ENCODE results near the gene UBTD1. TPM values are rescaled to one million over a fixed set of nuclear protein-coding genes. Genes with fewer than 3 reads are reported as not detected.
A peak's percentile ranks its signal among the peaks of the same experiment; 100 is the strongest.

Gene UBTD1
- total and polyA plus RNA-seq, 10 of the 15 experiments (the other 5 are each of a cell fraction or from before 2014, with no cell fraction given): 0.04 to 1.5 (median 1.2) TPM; not detected in 1

DNA sequence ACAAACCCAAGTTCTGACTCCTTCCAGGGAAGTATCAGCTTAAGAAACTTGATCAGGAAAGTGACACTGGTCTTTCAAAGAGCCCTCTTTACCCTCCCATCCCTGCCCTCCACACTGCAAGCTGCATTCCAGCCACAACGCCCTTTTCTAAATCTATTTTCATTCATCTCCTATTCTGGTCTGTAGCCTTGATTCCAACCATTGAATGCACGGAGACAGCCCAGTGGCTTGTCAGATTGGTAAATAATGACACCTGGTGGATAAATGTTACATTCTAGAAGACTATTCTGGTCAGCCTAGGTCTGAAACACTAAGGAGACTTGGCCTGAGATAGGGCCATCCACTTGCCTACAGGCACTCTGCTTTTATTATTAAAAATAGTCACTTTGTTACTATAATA is 113.7 kb downstream of the UBTD1 start (continued):
- TF ChIP-seq, protein P1, sequence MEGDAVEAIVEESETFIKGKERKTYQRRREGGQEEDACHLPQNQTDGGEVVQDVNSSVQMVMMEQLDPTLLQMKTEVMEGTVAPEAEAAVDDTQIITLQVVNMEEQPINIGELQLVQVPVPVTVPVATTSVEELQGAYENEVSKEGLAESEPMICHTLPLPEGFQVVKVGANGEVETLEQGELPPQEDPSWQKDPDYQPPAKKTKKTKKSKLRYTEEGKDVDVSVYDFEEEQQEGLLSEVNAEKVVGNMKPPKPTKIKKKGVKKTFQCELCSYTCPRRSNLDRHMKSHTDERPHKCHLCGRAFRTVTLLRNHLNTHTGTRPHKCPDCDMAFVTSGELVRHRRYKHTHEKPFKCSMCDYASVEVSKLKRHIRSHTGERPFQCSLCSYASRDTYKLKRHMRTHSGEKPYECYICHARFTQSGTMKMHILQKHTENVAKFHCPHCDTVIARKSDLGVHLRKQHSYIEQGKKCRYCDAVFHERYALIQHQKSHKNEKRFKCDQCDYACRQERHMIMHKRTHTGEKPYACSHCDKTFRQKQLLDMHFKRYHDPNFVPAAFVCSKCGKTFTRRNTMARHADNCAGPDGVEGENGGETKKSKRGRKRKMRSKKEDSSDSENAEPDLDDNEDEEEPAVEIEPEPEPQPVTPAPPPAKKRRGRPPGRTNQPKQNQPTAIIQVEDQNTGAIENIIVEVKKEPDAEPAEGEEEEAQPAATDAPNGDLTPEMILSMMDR (IDR thresholded peaks at IDR 0.05 in 2 of 3, conservative IDR thresholded peaks at IDR 0.05 in 1 of 3; ENCODE audit: control insufficient read depth in 2 of 3, extremely low read depth in 1 of 3, insufficient read depth in 1 of 3, low read depth in 3 of 3, low read length in 3 of 3): peak in 1 of 3 experiments; percentile 65; a peak in 3 of 6 replicates
- TF ChIP-seq MEF2A (IDR thresholded peaks at IDR 0.05; ENCODE audit: insufficient read depth, low read depth, low read length) (no peak), PML (IDR thresholded peaks at IDR 0.05; ENCODE audit: low read length) (no peak), NFIC (IDR thresholded peaks at IDR 0.05; ENCODE audit: low read depth, low read length) (no peak)

DNA sequence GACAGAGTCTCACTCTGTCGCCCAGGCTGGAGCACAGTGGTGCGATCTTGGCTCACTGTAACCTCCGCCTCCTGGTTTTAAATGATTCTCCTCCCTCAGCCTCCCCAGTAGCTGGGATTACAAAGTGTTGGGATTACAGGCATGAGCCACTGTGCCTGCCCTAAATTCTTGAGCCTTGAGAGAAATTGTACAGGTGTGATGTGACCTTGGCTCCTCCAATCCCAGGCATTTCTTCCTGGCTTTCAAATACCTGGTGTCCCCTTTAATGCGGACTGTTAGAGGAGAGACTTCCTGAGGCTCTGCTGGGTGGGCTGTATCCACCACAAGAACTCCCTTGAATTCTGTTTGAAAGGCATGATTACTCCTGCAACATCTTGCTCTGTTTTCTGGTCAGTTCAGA is 119.6 kb downstream of the UBTD1 start:
- H3K27me3 ChIP-seq (replicated peaks in 1 of 2; ENCODE audit: control insufficient read depth in 2 of 2, insufficient read depth in 2 of 2, low read length in 1 of 2): no peaks in the 10 kb centered on the region
- SMC1A ChIA-PET (ENCODE audit: uncharacterized antibody, unreplicated experiment): no interaction called here
- DNase-seq (ENCODE audit: low read depth, low spot score) (no peak), FAIRE-seq (no peak), ATAC-seq (no peak)
- no peak overlapping the region for H3K27ac ChIP-seq (ENCODE audit: control insufficient read depth, insufficient read depth)
- TF ChIP-seq IRF4 (IDR thresholded peaks at IDR 0.05; ENCODE audit: low read depth, low read length) (no peak), ZNF24 (IDR thresholded peaks at IDR 0.05) (no peak), MXI1 (IDR thresholded peaks at IDR 0.05; ENCODE audit: low read depth, low read length) (no peak), ETV6 (conservative IDR thresholded peaks at IDR 0.05 in 1 of 2, IDR thresholded peaks at IDR 0.05 in 1 of 2; ENCODE audit: borderline replicate concordance in 1 of 2, low read depth in 1 of 2) (no peak), KLF5 (IDR thresholded peaks at IDR 0.05; ENCODE audit: partially characterized antibody) (no peak), NFXL1 (IDR thresholded peaks at IDR 0.05; ENCODE audit: borderline replicate concordance) (no peak), MEF2A (IDR thresholded peaks at IDR 0.05; ENCODE audit: insufficient read depth, low read depth, low read length) (no peak)
- TF ChIP-seq, protein P2, sequence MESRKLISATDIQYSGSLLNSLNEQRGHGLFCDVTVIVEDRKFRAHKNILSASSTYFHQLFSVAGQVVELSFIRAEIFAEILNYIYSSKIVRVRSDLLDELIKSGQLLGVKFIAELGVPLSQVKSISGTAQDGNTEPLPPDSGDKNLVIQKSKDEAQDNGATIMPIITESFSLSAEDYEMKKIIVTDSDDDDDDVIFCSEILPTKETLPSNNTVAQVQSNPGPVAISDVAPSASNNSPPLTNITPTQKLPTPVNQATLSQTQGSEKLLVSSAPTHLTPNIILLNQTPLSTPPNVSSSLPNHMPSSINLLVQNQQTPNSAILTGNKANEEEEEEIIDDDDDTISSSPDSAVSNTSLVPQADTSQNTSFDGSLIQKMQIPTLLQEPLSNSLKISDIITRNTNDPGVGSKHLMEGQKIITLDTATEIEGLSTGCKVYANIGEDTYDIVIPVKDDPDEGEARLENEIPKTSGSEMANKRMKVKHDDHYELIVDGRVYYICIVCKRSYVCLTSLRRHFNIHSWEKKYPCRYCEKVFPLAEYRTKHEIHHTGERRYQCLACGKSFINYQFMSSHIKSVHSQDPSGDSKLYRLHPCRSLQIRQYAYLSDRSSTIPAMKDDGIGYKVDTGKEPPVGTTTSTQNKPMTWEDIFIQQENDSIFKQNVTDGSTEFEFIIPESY (IDR thresholded peaks at IDR 0.05): no peak
- no peak overlapping the region for H3K4me3 ChIP-seq
- H4K20me1 ChIP-seq (ENCODE audit: control insufficient read depth, insufficient read depth): no peaks in the 10 kb centered on the region
- RAD21 ChIA-PET (ENCODE audit: unreplicated experiment): no interaction called here
- H3K9ac ChIP-seq (ENCODE audit: control insufficient read depth, insufficient read depth, low read length): no peak overlapping the region
- no peak overlapping the region for H3K4me2 ChIP-seq (ENCODE audit: control insufficient read depth, insufficient read depth)
- H3K9me3 ChIP-seq (replicated peaks; ENCODE audit: control insufficient read depth, insufficient read depth, low read length): no peaks in the 10 kb centered on the region
- BruUV-seq (replicated peaks): no TSS peak
- H3K4me1 ChIP-seq (ENCODE audit: control insufficient read depth, insufficient read depth, low read length): no peaks in the 10 kb centered on the region
- intact Hi-C loops (cut with micrococcal nuclease; ENCODE audit: unreplicated experiment): no loop called here
- in situ Hi-C loops (cut with MboI): no loop called here
- 92% methylated on average over 2 of the region's 4 CpGs for WGBS (ENCODE audit: insufficient coverage, insufficient replicate concordance, low lambda C conversion rate, missing lambda C conversion rate)
- CTCF ChIA-PET: no interaction called here
- no peak overlapping the region for H2AFZ ChIP-seq (ENCODE audit: control insufficient read depth, low read depth, low read length)
- POLR2A ChIA-PET: interaction anchor here (0.7 kb wide), 1 partner anchor 43 kb away, joined by 8 read pairs; no protein-coding TSS in a partner anchor
- H3K79me2 ChIP-seq (ENCODE audit: control insufficient read depth, insufficient read depth, low read length): no peaks in the 10 kb centered on the region
- no peaks in the 10 kb centered on the region for H3K36me3 ChIP-seq (ENCODE audit: control insufficient read depth in 2 of 2, insufficient read depth in 2 of 2, low read length in 1 of 2)

All from GM12878 (cell line).